ENCODE measurements around the gene PPM1N. TPM values are rescaled to one million over a fixed set of nuclear protein-coding genes. Genes with fewer than 3 reads are reported as not detected.

PPM1N gene
- total and polyA plus RNA-seq, 2 of the 13 experiments (the other 11 are each of a cell fraction or from before 2014, with no cell fraction given): 0.31 to 1.8 TPM

GRCh38 chr19:45450012-45450333 lies 48.3 kb upstream of the PPM1N start (continued):
- no peak for TF ChIP-seq AFF4 (CRISPR knock-in tag; IDR thresholded peaks at IDR 0.05)

GRCh38 chr19:45451131-45451849 lies 47.0 kb upstream of the PPM1N start:
- H3K4me2 ChIP-seq (ENCODE audit: low read depth, low read length): peak overlapping the region; percentile 94
- peak overlapping the region; percentile 88 for H3K9ac ChIP-seq (ENCODE audit: insufficient read depth, low read depth, low read length)
- FAIRE-seq (no peak), DNase-seq (ENCODE audit: low spot score) (no peak), ATAC-seq (no peak)
- in situ Hi-C loops (cut with HindIII; ENCODE audit: extremely low pct_ligation_motif_present, low pct_unique_long_range_greater_than_20kb) (no loop called here), intact Hi-C loops (cut with micrococcal nuclease; ENCODE audit: unreplicated experiment) (no loop called here)
- H2AFZ ChIP-seq (ENCODE audit: low read length): no peak overlapping the region
- no peaks in the 10 kb centered on the region for H4K20me1 ChIP-seq (ENCODE audit: insufficient read depth, low read length)
- H3K27me3 ChIP-seq (ENCODE audit: control insufficient read depth in 1 of 2, insufficient read depth in 2 of 2, low read length in 2 of 2): peaks cover 0 to 8% of the 10 kb centered on the region in 2 experiments; a peak in 4 of 5 replicates
- peak overlapping the region; percentile 29 for H3K27ac ChIP-seq (ENCODE audit: extremely low read length, insufficient read depth, low read length)
- no peaks in the 10 kb centered on the region for H3K9me3 ChIP-seq (ENCODE audit: low read length)
- ChIA-PET POLR2A (interaction anchor here (2.9 kb wide), 1 partner anchor 18 kb away, joined by 8 read pairs; no protein-coding TSS in a partner anchor), CTCF (ENCODE audit: low intra/inter-chr PET ratio, low total read pairs) (no interaction called here)
- peaks cover 96% of the 10 kb centered on the region for H3K4me1 ChIP-seq (ENCODE audit: insufficient read depth, low read length)
- no peaks in the 10 kb centered on the region for H3K79me2 ChIP-seq (ENCODE audit: insufficient read depth, low read length)
- H3K4me3 ChIP-seq (replicated peaks in 1 of 3; ENCODE audit: insufficient read depth in 1 of 3, low read depth in 2 of 3, low read length in 3 of 3): peak overlapping the region; percentile 44 to 73 (median 65); a peak in 5 of 6 replicates
- no peaks in the 10 kb centered on the region for H3K36me3 ChIP-seq (replicated peaks in 1 of 2; ENCODE audit: control insufficient read depth in 1 of 2, insufficient read depth in 2 of 2, low read length in 2 of 2)
- WGBS (ENCODE audit: low lambda C conversion rate): 5% methylated on average over 7 of the region's 28 CpGs
- BruUV-seq (replicated peaks): no TSS peak
- TF ChIP-seq ZNF678 (CRISPR knock-in tag; IDR thresholded peaks at IDR 0.05) (0 out of 2 replicates have a peak, but pooled peaks have one; percentile 36), RNF2 (conservative IDR thresholded peaks at IDR 0.05; ENCODE audit: low read depth) (peak; percentile 55; the same call in 1 of the 2 replicates), HOXA9 (CRISPR knock-in tag; IDR thresholded peaks at IDR 0.05; ENCODE audit: borderline replicate concordance) (0 out of 2 replicates have a peak, but pooled peaks have one; percentile 49), NR2F2 (IDR thresholded peaks at IDR 0.05; ENCODE audit: borderline replicate concordance, low read depth) (no peak), MLX (CRISPR knock-in tag; IDR thresholded peaks at IDR 0.05) (no peak), HOXA7 (CRISPR knock-in tag; IDR thresholded peaks at IDR 0.05) (0 out of 2 replicates have a peak, but pooled peaks have one; percentile 38), SKIL (CRISPR knock-in tag; IDR thresholded peaks at IDR 0.05; ENCODE audit: borderline replicate concordance) (0 out of 2 replicates have a peak, but pooled peaks have one; percentile 18), ATF6 (CRISPR knock-in tag; conservative IDR thresholded peaks at IDR 0.05) (no peak), CBX2 (IDR thresholded peaks at IDR 0.05; ENCODE audit: low read depth, low read length) (peak; percentile 63; the same call in 1 of the 2 replicates), CBX2 (CRISPR knock-in tag; IDR thresholded peaks at IDR 0.05; ENCODE audit: low read depth) (no peak), POLR2A (IDR thresholded peaks at IDR 0.05; ENCODE audit: insufficient read depth in 1 of 2, low read depth in 2 of 2, low read length in 2 of 2) (peak in 1 of 2 experiments; percentile 36; a peak in 2 of 4 replicates)
